ENCODE data around the gene EPC1.
"Not testable (repeated sequence)": the region's sequence is repeated elsewhere in the genome, so short reads cannot be mapped to it uniquely, and the experiment has no call there.

The EPC1 gene

GRCh38 chr10:32372000-32372875 lies 25.3 kb upstream of the EPC1 start:
- no peak for DNase-seq

- DNase-seq, result no peak
Observed at GRCh38 chr10:32371101-32371500, 24.1 kb upstream of the EPC1 start.

DNA sequence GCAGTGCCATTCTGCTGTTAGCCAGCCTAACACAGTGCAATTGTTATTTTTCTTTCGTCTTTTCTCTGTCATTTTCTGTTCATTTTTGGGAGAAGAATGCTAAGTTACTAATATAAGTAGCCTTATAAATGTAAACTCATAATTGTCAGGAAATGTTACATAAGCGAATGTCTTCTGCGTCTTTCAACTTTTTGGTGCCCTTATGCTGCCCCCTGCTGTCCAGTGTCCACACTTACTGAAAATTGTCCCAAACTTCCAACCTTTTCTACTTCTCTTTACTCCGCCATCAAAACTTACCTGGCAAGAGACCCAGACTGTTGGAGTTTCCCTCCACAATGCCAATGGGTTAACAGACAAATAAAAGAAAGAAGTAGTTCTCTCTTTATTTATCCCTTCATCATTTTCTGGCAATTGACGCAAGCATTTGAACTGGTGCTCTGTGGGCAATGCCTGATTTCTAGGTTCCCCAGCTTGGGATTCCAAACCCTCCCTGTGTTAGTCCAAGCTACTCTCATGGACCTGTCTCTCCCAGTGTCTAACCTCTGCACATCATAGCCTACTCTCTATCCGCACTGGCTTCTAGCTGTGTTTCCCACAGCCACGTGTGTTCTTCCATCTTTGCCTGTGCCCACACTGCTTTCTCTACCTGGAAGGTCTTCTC lies 21.0 kb upstream of the EPC1 start:
- DNase-seq, result peak; percentile 80

DNA sequence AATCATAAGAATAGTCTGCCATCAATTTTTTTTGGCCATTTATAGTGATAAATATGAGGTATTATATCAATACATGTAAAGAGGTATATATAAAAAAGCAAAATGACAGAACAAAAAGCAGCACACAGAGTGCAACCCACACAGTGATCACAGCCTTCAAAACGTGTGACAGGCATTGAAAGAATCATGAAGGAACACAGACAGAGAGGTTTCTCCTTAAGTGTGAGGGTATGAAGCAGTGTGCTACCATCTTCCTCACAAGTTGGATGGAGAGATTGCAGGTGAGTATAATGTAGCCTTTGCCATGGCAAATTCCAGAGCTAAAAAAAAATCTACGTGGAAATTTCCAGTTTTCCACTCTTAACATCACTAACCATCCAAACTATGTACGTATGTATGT lies 19.6 kb upstream of the EPC1 start:
- DNase-seq, result no peak

DNA sequence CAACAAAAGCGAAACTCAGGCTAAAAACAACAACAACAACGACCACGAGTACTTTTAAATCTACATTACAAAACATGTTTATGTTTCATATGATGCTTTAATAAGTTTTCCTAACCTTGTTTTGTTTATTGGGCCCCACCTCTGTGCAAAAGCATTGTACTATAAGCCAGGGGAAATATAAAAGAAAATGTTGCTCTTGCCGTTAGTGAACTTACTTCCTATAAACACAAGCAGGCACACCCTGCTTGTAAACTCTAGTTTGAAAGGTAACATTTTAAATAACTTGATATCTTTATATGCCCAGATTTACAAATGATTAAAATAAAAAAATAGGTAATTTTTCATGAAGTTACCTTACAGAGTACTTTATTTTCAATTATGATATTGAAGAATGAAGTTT lies 19.2 kb upstream of the EPC1 start:
- DNase-seq, result no peak

DNA sequence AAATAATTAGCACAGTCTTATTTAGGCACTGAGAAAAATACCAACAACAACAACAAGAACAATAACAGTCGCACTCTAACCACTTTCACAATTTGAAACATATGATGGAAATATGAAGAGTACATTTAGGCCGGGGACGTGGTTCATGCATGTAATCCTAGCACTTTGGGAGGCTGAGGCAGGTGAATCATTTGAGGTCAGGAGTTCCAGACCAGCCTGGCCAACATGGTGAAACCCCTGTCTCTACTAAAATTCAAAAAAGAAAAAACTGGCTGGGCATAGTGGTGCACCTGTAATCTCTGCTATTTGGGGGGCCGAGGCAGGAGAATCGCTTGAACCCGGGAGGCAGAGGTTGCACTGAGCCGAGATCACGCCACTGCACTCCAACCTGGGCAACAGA lies 18.4 kb upstream of the EPC1 start:
- not testable (repeated sequence) for DNase-seq

- no peak for DNase-seq
Observed at GRCh38 chr10:32362571-32362970, 15.6 kb upstream of the EPC1 start.

- no peak for DNase-seq
Observed at GRCh38 chr10:32360884-32361283, 13.9 kb upstream of the EPC1 start.

DNA sequence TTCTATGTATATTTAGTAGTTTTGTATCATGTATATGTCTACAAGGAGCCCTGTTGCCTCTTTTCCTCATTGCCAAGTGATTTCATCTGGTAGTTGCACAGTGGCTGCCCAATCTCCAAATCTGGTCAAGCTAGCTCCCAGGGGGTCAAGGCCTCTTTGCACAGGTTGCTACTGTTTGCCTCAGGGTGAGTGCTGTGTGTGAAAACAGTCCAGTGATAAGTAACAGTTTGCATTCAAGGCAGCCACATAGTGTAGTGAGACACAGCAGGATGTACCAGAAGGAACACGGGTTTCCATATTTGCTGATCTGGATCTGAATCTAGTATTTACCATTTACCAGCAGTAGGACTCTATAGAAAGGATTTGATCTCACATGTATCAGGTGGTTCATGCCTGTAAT lies 13.3 kb upstream of the EPC1 start:
- no peak for DNase-seq

DNA sequence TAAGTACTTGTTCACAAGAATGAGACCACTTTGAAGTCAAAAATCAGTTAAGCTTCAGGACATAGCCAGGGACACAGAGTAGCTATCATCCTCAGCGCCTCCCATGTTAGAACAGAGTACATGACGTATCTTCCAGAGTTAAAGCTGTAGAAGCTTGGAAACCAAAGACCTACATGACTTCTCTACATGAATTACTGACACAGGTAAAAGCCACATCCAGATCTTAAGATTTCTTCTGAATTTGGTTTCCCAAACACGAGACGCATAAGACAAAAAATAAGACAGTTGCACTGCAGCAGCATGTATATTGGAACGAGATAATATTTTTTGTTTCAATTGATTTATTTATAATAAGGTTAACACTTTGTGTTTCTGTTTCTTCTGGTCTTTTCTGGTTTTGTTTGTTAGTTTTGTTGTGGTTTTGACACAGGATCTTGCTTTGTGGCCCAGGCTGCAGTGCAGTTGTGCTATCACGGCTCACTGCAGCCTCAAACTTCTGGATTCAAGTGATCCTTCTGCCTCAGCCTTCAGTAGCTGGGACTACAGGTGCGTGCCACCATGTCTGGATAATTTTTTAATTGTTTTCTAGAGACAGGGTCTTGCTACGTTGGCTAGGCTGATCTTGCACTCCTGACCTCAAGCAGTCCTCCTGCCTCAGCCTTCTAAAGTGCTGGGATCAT lies 10.2 kb upstream of the EPC1 start:
- peak; percentile 13 for DNase-seq

GRCh38 chr10:32354690-32355089 lies 7.7 kb upstream of the EPC1 start:
- not testable (repeated sequence) for DNase-seq

DNA sequence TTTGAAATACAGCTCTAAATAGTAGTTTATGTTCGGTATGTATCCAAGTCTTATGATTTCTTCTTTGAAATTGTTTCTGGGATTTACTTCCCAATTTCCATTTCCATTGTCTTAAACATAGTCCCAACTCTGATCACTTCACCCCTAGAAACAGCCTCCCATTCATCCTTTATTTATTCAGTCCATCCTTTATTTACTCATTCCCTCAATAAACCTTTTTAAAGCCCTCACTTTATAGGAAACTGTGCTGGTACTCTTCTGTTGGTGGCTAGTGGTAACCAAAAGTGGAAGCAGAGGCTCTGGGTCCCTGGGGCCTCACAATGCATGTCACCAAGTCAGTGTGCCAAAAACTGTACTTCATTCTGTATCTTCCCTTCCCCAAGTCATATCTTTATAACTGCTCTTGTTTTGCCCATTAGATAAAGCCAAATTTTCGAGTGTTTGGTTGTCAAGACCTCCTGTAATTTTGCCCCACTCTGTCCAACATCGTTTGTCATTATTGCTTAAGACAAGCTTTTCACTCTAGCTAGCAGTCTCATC lies 3.9 kb upstream of the EPC1 start:
- DNase-seq, result no peak

GRCh38 chr10:32349968-32350738 lies 3.2 kb upstream of the EPC1 start:
- DNase-seq, result no peak

DNA sequence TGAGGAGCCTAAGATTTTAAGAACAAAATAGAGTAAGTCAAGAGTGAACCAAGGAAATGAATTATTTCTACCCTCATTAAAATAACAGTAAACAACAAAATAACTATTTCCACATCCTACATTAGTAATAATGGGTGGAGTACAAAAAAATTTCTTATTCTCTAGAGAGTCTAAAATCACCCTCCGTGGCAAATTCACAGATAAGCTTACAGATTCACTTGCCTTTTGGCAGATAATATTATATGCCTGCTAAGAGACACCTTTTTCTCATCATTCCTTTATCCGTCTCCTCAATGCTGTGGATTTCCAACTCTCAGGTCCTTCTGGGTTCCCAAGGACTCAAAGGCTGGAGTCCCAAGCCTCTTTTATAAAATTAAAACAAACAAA lies 2.2 kb upstream of the EPC1 start:
- DNase-seq, result no peak

GRCh38 chr10:32348297-32349198 lies 1.6 kb upstream of the EPC1 start:
- DNase-seq, result no peak

GRCh38 chr10:32347363-32348022 lies 535 bp upstream of the EPC1 start:
- DNase-seq, result no peak

GRCh38 chr10:32346134-32346550 lies 816 bp downstream of the EPC1 start:
- DNase-seq, result peak; percentile 95

- no peak for DNase-seq
Observed at GRCh38 chr10:32341596-32341995, 5.4 kb downstream of the EPC1 start.

DNA sequence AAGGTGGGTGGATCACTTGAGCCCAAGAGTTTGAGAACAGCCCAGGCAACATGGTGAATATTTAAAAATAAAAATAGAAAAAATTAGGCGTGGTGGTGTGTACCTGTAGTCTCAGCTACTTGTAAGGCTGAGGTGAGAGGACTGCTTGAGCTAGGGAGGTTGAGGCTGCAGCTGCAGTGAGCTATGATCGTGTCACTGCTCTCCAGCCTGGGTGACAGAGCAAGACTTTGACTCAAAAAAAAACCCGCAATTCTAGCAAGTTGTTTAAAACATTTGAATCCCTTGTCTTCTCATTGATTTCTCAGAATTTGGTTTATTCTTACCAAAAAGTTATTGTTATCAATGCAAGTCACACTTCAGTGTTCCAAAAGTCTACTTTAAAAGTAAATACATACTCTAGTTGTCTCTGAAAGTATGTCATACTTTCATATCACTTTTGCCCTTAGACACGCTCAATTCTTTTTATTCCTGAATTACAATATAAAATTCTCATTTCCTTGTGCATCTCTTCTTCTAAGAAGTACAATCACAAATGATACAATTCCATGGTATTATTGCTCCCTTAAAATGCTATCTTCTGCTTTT lies 6.3 kb downstream of the EPC1 start:
- DNase-seq, result no peak

DNA sequence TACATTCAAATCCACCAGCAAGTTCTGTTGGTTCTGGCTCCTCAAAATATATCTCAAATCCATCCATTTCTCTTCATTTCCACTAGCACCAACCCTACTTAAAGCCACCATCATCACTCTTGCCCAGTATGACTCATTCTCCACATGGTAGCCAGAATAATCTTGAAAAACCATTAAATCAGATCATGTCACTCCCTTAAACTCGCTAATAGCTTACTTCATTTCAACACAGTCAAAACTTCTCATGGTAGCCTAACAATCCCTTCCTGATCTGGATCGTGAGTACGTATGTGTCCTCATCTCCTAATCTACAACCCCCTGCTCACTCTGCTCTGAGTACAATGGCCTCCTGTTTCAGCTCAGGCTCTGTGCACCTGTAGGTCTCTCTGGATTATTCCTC lies 8.7 kb downstream of the EPC1 start:
- DNase-seq, result no peak

- DNase-seq, result no peak
Observed at GRCh38 chr10:32337350-32337749, 9.6 kb downstream of the EPC1 start.

All from activated gamma-delta T cell treated with Interleukin-2 at 50 U/mL for 16 hours (primary cell).